GM18505 (cell line): ENCODE results near the gene CADM1.

Experiments
- ATAC-seq: cut with Tn5 transposase; IDR thresholded peaks from one replicate; pipeline ENCODE4 v1.9.1; 2021; ENCODE audit not compliant: unreplicated experiment
- POLR2A ChIP-seq: IDR thresholded peaks from 4 replicates; pipeline ENCODE4 v1.6.1; 2011; ENCODE audit warnings: borderline replicate concordance; ENCODE audit not compliant: insufficient read depth, insufficient read length; ENCODE audit errors: extremely low read depth

Gene CADM1

GRCh38 chr11:115251126-115251525, 253.1 kb downstream of the CADM1 start:
- no peak for ATAC-seq
- TF ChIP-seq POLR2A: no peak

- ATAC-seq: no peak
- TF ChIP-seq POLR2A: no peak
Measured at GRCh38 chr11:115249061-115249578, 255.1 kb downstream of the CADM1 start.

- no peak for ATAC-seq
- no peak for TF ChIP-seq POLR2A
Measured at GRCh38 chr11:115247953-115248352, 256.3 kb downstream of the CADM1 start.

GRCh38 chr11:115247361-115247760, 256.9 kb downstream of the CADM1 start:
- TF ChIP-seq POLR2A: no peak
- ATAC-seq: no peak

- no peak for ATAC-seq
Measured at GRCh38 chr11:115244758-115245157, 259.5 kb downstream of the CADM1 start.

GRCh38 chr11:115244296-115244695, 259.9 kb downstream of the CADM1 start:
- ATAC-seq: no peak
- TF ChIP-seq POLR2A: no peak

More at GRCh38 chr11:115244758-115245157, 259.5 kb downstream of the CADM1 start:
- TF ChIP-seq POLR2A: no peak

GRCh38 chr11:115242982-115243381, 261.2 kb downstream of the CADM1 start:
- no peak for ATAC-seq
- TF ChIP-seq POLR2A: no peak

GRCh38 chr11:115241899-115242298, 262.3 kb downstream of the CADM1 start:
- TF ChIP-seq POLR2A: no peak
- no peak for ATAC-seq

GRCh38 chr11:115238791-115239190, 265.4 kb downstream of the CADM1 start:
- ATAC-seq: no peak
- no peak for TF ChIP-seq POLR2A

- no peak for TF ChIP-seq POLR2A
- ATAC-seq: no peak
Measured at GRCh38 chr11:115238086-115238485, 266.1 kb downstream of the CADM1 start.

- no peak for ATAC-seq
- no peak for TF ChIP-seq POLR2A
Measured at GRCh38 chr11:115237578-115237977, 266.6 kb downstream of the CADM1 start.

- ATAC-seq: no peak
- TF ChIP-seq POLR2A: no peak
Measured at GRCh38 chr11:115234794-115235193, 269.4 kb downstream of the CADM1 start.

GRCh38 chr11:115226556-115226955, 277.7 kb downstream of the CADM1 start:
- no peak for ATAC-seq
- no peak for TF ChIP-seq POLR2A

GRCh38 chr11:115224551-115224950, 279.7 kb downstream of the CADM1 start:
- ATAC-seq: no peak
- no peak for TF ChIP-seq POLR2A

- no peak for TF ChIP-seq POLR2A
Measured at GRCh38 chr11:115222863-115223530, 281.2 kb downstream of the CADM1 start.

GRCh38 chr11:115222218-115222862, 281.9 kb downstream of the CADM1 start:
- peak; percentile 92 for ATAC-seq
- no peak for TF ChIP-seq POLR2A

More at GRCh38 chr11:115222863-115223530, 281.2 kb downstream of the CADM1 start:
- peak; percentile 50 for ATAC-seq
